Fibroblast of lung (primary cell): ENCODE data around the gene DMGDH. TPM values are rescaled to one million over a fixed set of nuclear protein-coding genes. Genes with fewer than 3 reads are reported as not detected.

Experiments used
- DNase-seq, 2 donors: peaks; one replicate each; pipeline versions ENCODE4 v3.0.0 to v3.0.0-alpha.2; 2010; ENCODE audit warnings: low read depth in 2 of 2
- H2AFZ ChIP-seq: 2 replicates; pipeline ENCODE4 v1.5.1; 2012; ENCODE audit warnings: low read length, control low read depth, inconsistent platforms
- H3K27ac ChIP-seq: 2 replicates; pipeline ENCODE4 v1.5.1; 2011; ENCODE audit warnings: low read length, control low read depth; ENCODE audit not compliant: insufficient read depth
- H3K27me3 ChIP-seq: 2 replicates; pipeline ENCODE4 v1.5.1; 2011; ENCODE audit warnings: mild to moderate bottlenecking, low read length; ENCODE audit not compliant: control insufficient read depth, insufficient read depth
- H3K36me3 ChIP-seq: 2 replicates; pipeline ENCODE4 v1.5.1; 2011; ENCODE audit warnings: low read length; ENCODE audit not compliant: control insufficient read depth, insufficient read depth
- H3K4me1 ChIP-seq: 2 replicates; pipeline ENCODE4 v1.5.1; 2011; ENCODE audit warnings: low read length; ENCODE audit not compliant: control insufficient read depth, insufficient read depth; ENCODE audit errors: extremely low read depth
- H3K4me2 ChIP-seq: 2 replicates; pipeline ENCODE4 v1.5.1; 2011; ENCODE audit warnings: low read length, control low read depth; ENCODE audit not compliant: insufficient read depth; ENCODE audit errors: extremely low read depth
- H3K4me3 ChIP-seq, 4 experiments: fragments of 200-600 bp in 1 of 4; sonication (generic) in 1 of 4; replicated peaks in 1 of 4; 2 replicates each; pipeline ENCODE4 v1.5.1; 2011 to 2016; ENCODE audit warnings: low read length in 4 of 4, low read depth in 3 of 4, mild to moderate bottlenecking in 3 of 4, control low read depth in 2 of 4, inconsistent platforms in 1 of 4, mixed read lengths in 1 of 4; ENCODE audit not compliant: insufficient read depth in 1 of 4; ENCODE audit errors: control extremely low read depth in 1 of 4
- H3K79me2 ChIP-seq: 2 replicates; pipeline ENCODE4 v1.5.1; 2012; ENCODE audit warnings: mild to moderate bottlenecking, low read length, inconsistent platforms; ENCODE audit not compliant: control insufficient read depth, insufficient read depth
- H3K9ac ChIP-seq: 2 replicates; pipeline ENCODE4 v1.5.1; 2011; ENCODE audit warnings: mild to moderate bottlenecking, low read length, control low read depth; ENCODE audit not compliant: insufficient read depth
- H3K9me3 ChIP-seq: 2 replicates; pipeline ENCODE4 v1.5.1; 2012; ENCODE audit warnings: low read depth, low read length; ENCODE audit not compliant: control insufficient read depth, insufficient read depth
- H4K20me1 ChIP-seq: 2 replicates; pipeline ENCODE4 v1.5.1; 2011; ENCODE audit warnings: low read length; ENCODE audit not compliant: control insufficient read depth, insufficient read depth; ENCODE audit errors: extremely low read depth
- EZH2 ChIP-seq: IDR thresholded peaks from 2 replicates; pipeline ENCODE4 v1.5.1; 2012; ENCODE audit warnings: low read length, control low read depth, mild to moderate bottlenecking; ENCODE audit errors: missing control alignments
- polyA plus RNA-seq, 2 donors: library from polyadenylated mRNA; depleted of rRNA in 1 of 2; stranded (reverse) in 1 of 2; unstranded in 1 of 2; fragments of >200 nt; gene quantifications; 2 replicates each; pipeline ENCODE4 v1.2.1, GENCODE V29; 2011 to 2012; ENCODE audit warnings: missing spikeins in 1 of 2
- total RNA-seq: library from RNA; depleted of rRNA; stranded (reverse); fragments of >200 nt; gene quantifications from 2 replicates; pipeline ENCODE4 v1.2.1, GENCODE V29; 2014
- TF ChIP-seq, protein P1 (sequence below), 2 donors: IDR thresholded peaks in 1 of 2; conservative IDR thresholded peaks in 1 of 2; 1 replicate in 1 of 2; 2 replicates in 1 of 2; pipeline ENCODE4 v1.5.1; 2011 to 2012; ENCODE audit warnings: low read length in 2 of 2, control low read depth in 1 of 2, inconsistent platforms in 1 of 2, low read depth in 1 of 2, mild to moderate bottlenecking in 1 of 2

DMGDH gene
- total and polyA plus RNA-seq, 2 donors (not counting 1 experiment from before 2014, with no cell fraction given) = 0.89 to 7.9 TPM

DNA sequence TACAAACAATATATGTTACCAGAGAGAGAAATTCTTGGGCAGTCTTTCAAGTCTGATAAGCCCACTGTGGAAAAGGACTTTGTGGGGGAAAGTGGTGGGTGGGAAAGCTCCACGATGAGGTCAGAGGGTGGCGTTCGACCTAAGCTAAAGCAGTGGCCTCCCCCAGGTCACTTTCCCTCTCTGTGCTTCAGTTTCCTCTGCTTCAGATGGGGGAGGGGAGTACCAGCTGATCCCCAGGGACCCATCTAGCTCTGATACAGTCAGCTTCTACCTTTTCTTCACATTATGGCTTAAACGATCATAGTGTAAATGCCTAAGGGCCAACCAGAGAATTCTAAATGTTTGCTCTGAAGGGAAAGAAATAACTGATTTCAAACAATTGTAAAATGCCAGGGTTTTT, 47.7 kb downstream of the DMGDH start:
- H2AFZ ChIP-seq = peak overlapping the region; percentile 16
- H3K9me3 ChIP-seq = no peaks in the 10 kb centered on the region
- no peaks in the 10 kb centered on the region for H3K27me3 ChIP-seq
- no peak overlapping the region for H3K27ac ChIP-seq
- DNase-seq = no peak
- no peak overlapping the region for H3K4me3 ChIP-seq
- no peak overlapping the region for H3K4me2 ChIP-seq
- TF ChIP-seq EZH2 = no peak
- TF ChIP-seq, protein P1, sequence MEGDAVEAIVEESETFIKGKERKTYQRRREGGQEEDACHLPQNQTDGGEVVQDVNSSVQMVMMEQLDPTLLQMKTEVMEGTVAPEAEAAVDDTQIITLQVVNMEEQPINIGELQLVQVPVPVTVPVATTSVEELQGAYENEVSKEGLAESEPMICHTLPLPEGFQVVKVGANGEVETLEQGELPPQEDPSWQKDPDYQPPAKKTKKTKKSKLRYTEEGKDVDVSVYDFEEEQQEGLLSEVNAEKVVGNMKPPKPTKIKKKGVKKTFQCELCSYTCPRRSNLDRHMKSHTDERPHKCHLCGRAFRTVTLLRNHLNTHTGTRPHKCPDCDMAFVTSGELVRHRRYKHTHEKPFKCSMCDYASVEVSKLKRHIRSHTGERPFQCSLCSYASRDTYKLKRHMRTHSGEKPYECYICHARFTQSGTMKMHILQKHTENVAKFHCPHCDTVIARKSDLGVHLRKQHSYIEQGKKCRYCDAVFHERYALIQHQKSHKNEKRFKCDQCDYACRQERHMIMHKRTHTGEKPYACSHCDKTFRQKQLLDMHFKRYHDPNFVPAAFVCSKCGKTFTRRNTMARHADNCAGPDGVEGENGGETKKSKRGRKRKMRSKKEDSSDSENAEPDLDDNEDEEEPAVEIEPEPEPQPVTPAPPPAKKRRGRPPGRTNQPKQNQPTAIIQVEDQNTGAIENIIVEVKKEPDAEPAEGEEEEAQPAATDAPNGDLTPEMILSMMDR (conservative IDR thresholded peaks at IDR 0.05 in 1 of 2, IDR thresholded peaks at IDR 0.05 in 1 of 2; ENCODE audit: low read depth in 1 of 2, low read length in 2 of 2) = no peak
- H3K4me1 ChIP-seq = peaks cover 5% of the 10 kb centered on the region
- no peak overlapping the region for H3K9ac ChIP-seq
- H3K36me3 ChIP-seq = no peaks in the 10 kb centered on the region
- H3K79me2 ChIP-seq = no peaks in the 10 kb centered on the region
- no peaks in the 10 kb centered on the region for H4K20me1 ChIP-seq

DNA sequence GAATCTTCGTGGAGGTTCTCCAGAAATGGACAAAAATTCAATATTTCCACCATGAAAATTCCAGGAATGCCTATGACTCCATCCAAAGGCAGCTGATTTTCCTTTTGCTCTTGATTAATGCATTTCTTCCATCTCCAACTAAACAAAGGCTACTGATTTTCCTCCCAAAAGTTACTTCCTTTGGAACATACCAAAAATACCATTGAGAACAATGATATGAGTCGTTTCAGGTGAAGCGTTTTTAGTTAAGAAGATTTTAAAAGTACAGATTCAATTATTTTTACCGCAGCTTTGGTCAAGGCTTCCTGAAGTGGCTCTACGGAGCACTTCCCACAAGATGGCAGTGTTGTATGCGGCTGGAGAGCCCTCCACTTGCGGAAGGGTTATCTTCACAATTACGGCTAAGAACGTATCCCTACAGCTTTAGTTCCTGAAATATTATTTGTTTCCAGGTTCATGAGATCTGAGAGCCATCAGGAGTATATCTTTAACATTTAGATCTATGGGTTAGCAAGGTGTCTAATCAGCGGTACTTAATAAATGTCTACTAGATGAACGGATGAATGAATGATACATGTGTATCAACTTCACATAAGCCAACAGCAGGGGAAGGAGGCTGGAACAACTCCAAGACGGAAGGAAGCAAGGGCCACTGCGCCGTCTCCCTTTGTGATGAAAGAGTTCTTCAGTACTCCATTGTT, 48.5 kb downstream of the DMGDH start:
- H3K9ac ChIP-seq = no peak overlapping the region
- H3K9me3 ChIP-seq = no peaks in the 10 kb centered on the region
- H2AFZ ChIP-seq = peak overlapping the region; percentile 82
- H3K27me3 ChIP-seq = no peaks in the 10 kb centered on the region
- peak overlapping the region in 2 of 4 experiments; percentile 24 to 39 for H3K4me3 ChIP-seq
- no peaks in the 10 kb centered on the region for H4K20me1 ChIP-seq
- no peak overlapping the region for H3K27ac ChIP-seq
- peak; percentile 76 to 87 for DNase-seq
- peaks cover 5% of the 10 kb centered on the region for H3K4me1 ChIP-seq
- no peaks in the 10 kb centered on the region for H3K79me2 ChIP-seq
- TF ChIP-seq, protein P1 (conservative IDR thresholded peaks at IDR 0.05 in 1 of 2, IDR thresholded peaks at IDR 0.05 in 1 of 2; ENCODE audit: low read depth in 1 of 2, low read length in 2 of 2) = peak; percentile 77 to 94
- TF ChIP-seq EZH2 = no peak
- H3K4me2 ChIP-seq = peak overlapping the region; percentile 74
- H3K36me3 ChIP-seq = no peaks in the 10 kb centered on the region

DNA sequence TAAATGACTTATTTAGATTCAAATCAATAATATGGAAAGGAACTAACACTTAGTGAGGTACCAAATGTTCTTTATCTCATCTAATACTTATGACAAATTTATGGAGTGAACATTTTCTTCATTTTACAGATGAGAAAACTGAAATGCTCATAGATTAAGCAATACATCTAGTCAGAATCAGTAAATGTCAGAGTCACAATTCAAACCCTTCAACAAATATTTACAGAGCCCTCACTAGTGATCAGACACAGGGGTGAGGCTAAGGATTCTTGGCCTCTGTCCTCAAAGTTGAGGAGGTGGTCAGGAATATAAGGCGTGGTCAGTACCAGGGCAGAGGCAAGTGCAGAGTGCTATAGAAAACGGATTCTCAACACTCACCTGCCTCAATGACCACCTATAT, 54.8 kb downstream of the DMGDH start:
- H3K4me2 ChIP-seq = no peak overlapping the region
- H3K4me1 ChIP-seq = no peaks in the 10 kb centered on the region
- no peaks in the 10 kb centered on the region for H3K36me3 ChIP-seq
- H2AFZ ChIP-seq = no peak overlapping the region
- H3K27ac ChIP-seq = no peak overlapping the region
- H3K9ac ChIP-seq = no peak overlapping the region
- H3K27me3 ChIP-seq = no peaks in the 10 kb centered on the region
- DNase-seq = no peak
- H3K79me2 ChIP-seq = no peaks in the 10 kb centered on the region
- no peaks in the 10 kb centered on the region for H4K20me1 ChIP-seq
- no peaks in the 10 kb centered on the region for H3K9me3 ChIP-seq
- TF ChIP-seq, protein P1 (conservative IDR thresholded peaks at IDR 0.05 in 1 of 2, IDR thresholded peaks at IDR 0.05 in 1 of 2; ENCODE audit: low read depth in 1 of 2, low read length in 2 of 2) = no peak
- no peak for TF ChIP-seq EZH2
- H3K4me3 ChIP-seq = no peak overlapping the region
